Measurements from ENCODE around the gene MAGEE1. TPM values are rescaled to one million over a fixed set of nuclear protein-coding genes. Genes with fewer than 3 reads are reported as not detected.

The MAGEE1 gene
- total RNA-seq, result 3.1 and 3.3 TPM in 2 replicates

GRCh38 chrX:76427560-76428242 lies at the start of gene MAGEE1:
Gene MAGEE1, plus strand, starts transcription at chrX:76427710. Its CDS starts 221 bp downstream, at chrX:76427931.
- peak within 1 kb of the TSS; percentile 91 for H3K4me3 Mint-ChIP-seq
- ATAC-seq (ENCODE audit: low read depth) (peak; percentile 83), DNase-seq (peak; percentile 70)
- intact Hi-C loops (cut with micrococcal nuclease), result loop anchor here (5.0 to 10.0 kb wide), 6 partner anchors 255 to 1815 kb away; partner anchors contain the start of genes ABCB7, ATRX, COX7B and MAGT1
- H3K27ac Mint-ChIP-seq, result peak within 1 kb of the TSS; percentile 76
- no peaks in the 10 kb centered on the region for H3K9me3 Mint-ChIP-seq
- CTCF ChIA-PET, result interaction anchor here (1.0 kb wide), 1 partner anchor 27 kb away, joined by 4 read pairs; no protein-coding TSS in a partner anchor
- peaks cover 11% of the 10 kb centered on the region for H3K4me1 Mint-ChIP-seq
- H3K36me3 Mint-ChIP-seq (ENCODE audit: low read depth), result no peaks in the 10 kb centered on the region
- H3K27me3 Mint-ChIP-seq, result no peaks in the 10 kb centered on the region
- no peak for TF ChIP-seq CTCF (IDR thresholded peaks at IDR 0.05)
- POLR2A ChIA-PET, result interaction anchor here (0.6 to 1.4 kb wide), 2 partner anchors 255 to 1519 kb away, joined by 4 to 7 read pairs; partner anchors contain the start of gene PBDC1

- H3K27me3 Mint-ChIP-seq, result no peaks in the 10 kb centered on the region
- no peak overlapping the region for H3K27ac Mint-ChIP-seq
- intact Hi-C loops (cut with micrococcal nuclease), result no loop called here
- no peaks in the 10 kb centered on the region for H3K9me3 Mint-ChIP-seq
- no peaks in the 10 kb centered on the region for H3K4me1 Mint-ChIP-seq
- ATAC-seq (ENCODE audit: low read depth) (no peak), DNase-seq (no peak)
- no peaks in the 10 kb centered on the region for H3K36me3 Mint-ChIP-seq (ENCODE audit: low read depth)
- CTCF ChIA-PET, result no interaction called here
- TF ChIP-seq CTCF (IDR thresholded peaks at IDR 0.05), result no peak
- POLR2A ChIA-PET, result no interaction called here
- H3K4me3 Mint-ChIP-seq, result no peak overlapping the region
These were observed 28.5 kb upstream of the MAGEE1 start for GRCh38 chrX:76398970-76399369.

- no peaks in the 10 kb centered on the region for H3K4me1 Mint-ChIP-seq
- ATAC-seq (ENCODE audit: low read depth) (no peak), DNase-seq (no peak)
- H3K27me3 Mint-ChIP-seq, result peaks cover 10% of the 10 kb centered on the region
- no peak overlapping the region for H3K27ac Mint-ChIP-seq
- H3K4me3 Mint-ChIP-seq, result no peak overlapping the region
- ChIA-PET CTCF (no interaction called here), POLR2A (no interaction called here)
- H3K36me3 Mint-ChIP-seq (ENCODE audit: low read depth), result no peaks in the 10 kb centered on the region
- TF ChIP-seq CTCF (IDR thresholded peaks at IDR 0.05), result no peak
- intact Hi-C loops (cut with micrococcal nuclease), result no loop called here
- H3K9me3 Mint-ChIP-seq, result no peaks in the 10 kb centered on the region
These were observed 19.7 kb upstream of the MAGEE1 start for GRCh38 chrX:76407795-76408194.

- ChIA-PET POLR2A (no interaction called here), CTCF (no interaction called here)
- H3K27me3 Mint-ChIP-seq, result no peaks in the 10 kb centered on the region
- H3K4me3 Mint-ChIP-seq, result no peak overlapping the region
- H3K4me1 Mint-ChIP-seq, result peaks cover 6% of the 10 kb centered on the region
- no peaks in the 10 kb centered on the region for H3K36me3 Mint-ChIP-seq (ENCODE audit: low read depth)
- ATAC-seq (ENCODE audit: low read depth) (no peak), DNase-seq (no peak)
- TF ChIP-seq CTCF (IDR thresholded peaks at IDR 0.05), result no peak
- intact Hi-C loops (cut with micrococcal nuclease), result loop anchor here (10.0 kb wide), 2 partner anchors 1145 to 1365 kb away; partner anchors contain the start of genes ATRX and UPRT
- H3K9me3 Mint-ChIP-seq, result no peaks in the 10 kb centered on the region
- H3K27ac Mint-ChIP-seq, result no peak overlapping the region
These were observed 7.3 kb upstream of the MAGEE1 start for GRCh38 chrX:76420237-76420636.

GRCh38 chrX:76428243-76429130 lies 977 bp downstream of the MAGEE1 start:
- intact Hi-C loops (cut with micrococcal nuclease), result loop anchor here (5.0 to 10.0 kb wide), 6 partner anchors 256 to 1816 kb away; partner anchors contain the start of genes ABCB7, ATRX, COX7B and MAGT1
- Mint-ChIP-seq H3K27me3 (no peaks in the 10 kb centered on the region), H3K27ac (peak overlapping the region; percentile 76), H3K4me3 (peak overlapping the region; percentile 91), H3K9me3 (no peaks in the 10 kb centered on the region), H3K36me3 (ENCODE audit: low read depth) (no peaks in the 10 kb centered on the region), H3K4me1 (peaks cover 11% of the 10 kb centered on the region)
- POLR2A ChIA-PET, result interaction anchor here (0.6 kb wide), 1 partner anchor 1518 kb away, joined by 7 read pairs; no protein-coding TSS in a partner anchor
- CTCF ChIA-PET, result no interaction called here
- peak; percentile 63 for ATAC-seq (ENCODE audit: low read depth)
- TF ChIP-seq CTCF (IDR thresholded peaks at IDR 0.05), result no peak
- DNase-seq, result peak; percentile 31
